DMS53 treated with DMSO at 0.1 percent for 48 hours (cell line): ENCODE data around the gene DNM2.
"Not testable (repeated sequence)": the region's sequence is repeated elsewhere in the genome, so short reads cannot be mapped to it uniquely, and the experiment has no call there.

ENCODE experiments used
- DNase-seq: peaks from one replicate; lab custom pipeline; 2025; ENCODE audit not compliant: unreplicated experiment; lab: John Stamatoyannopoulos, UW

The DNM2 gene

GRCh38 chr19:10717356-10718204 is at the start of gene DNM2:
Gene DNM2, plus strand, starts transcription at chr19:10718079. Its CDS starts 164 bp downstream, at chr19:10718243.
- DNase-seq = peak; percentile 98

GRCh38 chr19:10669246-10669645 is 48.6 kb upstream of the DNM2 start:
- DNase-seq = no peak

GRCh38 chr19:10670182-10670581 is 47.7 kb upstream of the DNM2 start:
- no peak for DNase-seq

- DNase-seq = no peak
Observed at GRCh38 chr19:10670876-10671804, 46.7 kb upstream of the DNM2 start.

- not testable (repeated sequence) for DNase-seq
Observed at GRCh38 chr19:10671922-10672321, 46.0 kb upstream of the DNM2 start.

GRCh38 chr19:10675214-10675613 is 42.7 kb upstream of the DNM2 start:
- DNase-seq = not testable (repeated sequence)

GRCh38 chr19:10677751-10678150 is 40.1 kb upstream of the DNM2 start:
- DNase-seq = no peak

- no peak for DNase-seq
Observed at GRCh38 chr19:10678813-10679212, 39.1 kb upstream of the DNM2 start.

- no peak for DNase-seq
Observed at GRCh38 chr19:10679743-10680142, 38.1 kb upstream of the DNM2 start.

- DNase-seq = no peak
Observed at GRCh38 chr19:10680545-10681135, 37.2 kb upstream of the DNM2 start.

GRCh38 chr19:10681658-10682057 is 36.2 kb upstream of the DNM2 start:
- no peak for DNase-seq

GRCh38 chr19:10682397-10683063 is 35.3 kb upstream of the DNM2 start:
- no peak for DNase-seq

GRCh38 chr19:10683064-10683426 is 34.8 kb upstream of the DNM2 start:
- no peak for DNase-seq

GRCh38 chr19:10683582-10683981 is 34.3 kb upstream of the DNM2 start:
- DNase-seq = no peak

GRCh38 chr19:10685210-10685609 is 32.7 kb upstream of the DNM2 start:
- DNase-seq = no peak

GRCh38 chr19:10686193-10686592 is 31.7 kb upstream of the DNM2 start:
- no peak for DNase-seq

GRCh38 chr19:10686661-10687517 is 31.0 kb upstream of the DNM2 start:
- DNase-seq = no peak

GRCh38 chr19:10687518-10688288 is 30.2 kb upstream of the DNM2 start:
- DNase-seq = no peak

- DNase-seq = no peak
Observed at GRCh38 chr19:10688545-10689280, 29.2 kb upstream of the DNM2 start.
